HG02884 (cell line): ENCODE results near the gene ANKRD11.
"Not testable (repeated sequence)": the region's sequence is repeated elsewhere in the genome, so short reads cannot be mapped to it uniquely, and the experiment has no call there.

Experiments used
- ATAC-seq: cut with Tn5 transposase; IDR thresholded peaks from one replicate; pipeline ENCODE4 v1.9.1; 2021; ENCODE audit warnings: mild to moderate bottlenecking, moderate library complexity; ENCODE audit not compliant: unreplicated experiment

The ANKRD11 gene

GRCh38 chr16:89409161-89409711 is 81.1 kb downstream of the ANKRD11 start:
- ATAC-seq, result no peak

- ATAC-seq, result no peak
Observed at GRCh38 chr16:89408315-89408714, 82.0 kb downstream of the ANKRD11 start.

- ATAC-seq, result no peak
Observed at GRCh38 chr16:89407925-89408300, 82.4 kb downstream of the ANKRD11 start.

GRCh38 chr16:89407282-89407924 is 83.0 kb downstream of the ANKRD11 start:
- no peak for ATAC-seq

DNA sequence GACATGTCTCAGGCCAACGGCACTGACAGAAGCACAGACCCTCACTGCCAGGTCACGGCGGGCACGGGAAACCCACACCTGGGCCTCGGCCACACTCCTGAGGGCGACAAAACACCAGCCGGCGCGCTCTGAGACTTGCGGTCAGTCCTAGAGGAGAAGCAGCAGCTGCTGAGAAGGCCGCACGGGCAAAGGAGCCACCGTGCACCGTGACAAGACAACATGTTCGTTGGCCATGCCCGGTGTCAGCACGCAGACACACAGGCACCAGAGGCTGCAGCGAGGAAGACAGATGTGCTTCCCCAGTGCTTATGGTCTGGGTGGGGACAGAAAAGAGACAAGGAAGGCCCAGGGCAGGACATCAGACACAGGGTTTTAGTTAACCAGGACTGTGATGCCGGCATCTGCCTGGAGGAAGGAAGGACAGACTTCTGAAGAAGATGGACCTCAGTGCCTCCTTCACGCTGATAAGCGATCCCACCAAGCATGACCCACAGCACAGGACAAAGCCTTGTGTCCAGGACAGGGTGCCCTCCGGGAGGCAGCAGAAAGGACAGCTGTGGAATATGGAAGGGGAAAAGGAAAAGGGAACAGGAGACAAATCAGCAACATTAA is 84.0 kb downstream of the ANKRD11 start:
- no peak for ATAC-seq

GRCh38 chr16:89404561-89404960 is 85.8 kb downstream of the ANKRD11 start:
- no peak for ATAC-seq

- no peak for ATAC-seq
Observed at GRCh38 chr16:89402962-89403361, 87.4 kb downstream of the ANKRD11 start.

DNA sequence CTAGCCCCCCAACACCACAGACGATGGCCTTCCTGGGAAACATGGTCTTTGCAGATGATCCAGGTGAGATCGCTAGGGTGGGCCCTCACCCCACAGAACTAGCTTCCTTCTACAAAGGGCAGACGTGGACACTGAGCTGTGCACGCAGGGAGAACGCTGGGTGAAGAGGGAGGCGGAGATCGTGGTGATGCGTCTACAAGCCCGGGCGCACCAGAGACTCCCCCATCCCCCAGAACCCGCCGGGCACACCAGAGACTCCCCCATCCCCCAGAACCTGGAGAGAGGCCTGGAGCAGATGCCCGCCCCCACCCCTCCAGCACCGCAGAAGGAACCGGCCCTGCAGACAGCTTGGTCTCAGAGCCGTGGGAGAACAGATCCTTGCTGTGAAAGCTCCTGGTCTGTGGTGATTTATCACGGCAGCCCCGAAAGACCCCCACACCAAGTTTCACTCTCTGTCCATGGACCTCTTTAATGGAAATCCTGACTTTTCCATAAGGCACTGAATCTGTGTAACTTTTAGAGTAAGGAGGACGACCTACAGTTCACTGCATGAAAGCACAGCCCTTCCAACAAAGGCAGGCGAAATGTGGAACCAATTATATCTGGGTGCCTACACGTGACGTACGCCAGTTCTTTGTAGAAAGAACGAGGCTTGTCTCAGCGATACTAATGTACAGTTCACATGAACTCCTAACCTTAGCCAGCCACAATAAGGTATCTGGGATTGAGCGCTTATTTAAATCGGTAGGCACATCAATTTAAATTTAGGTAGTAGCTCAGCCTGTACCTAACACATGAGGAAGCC is 88.5 kb downstream of the ANKRD11 start:
- no peak for ATAC-seq

DNA sequence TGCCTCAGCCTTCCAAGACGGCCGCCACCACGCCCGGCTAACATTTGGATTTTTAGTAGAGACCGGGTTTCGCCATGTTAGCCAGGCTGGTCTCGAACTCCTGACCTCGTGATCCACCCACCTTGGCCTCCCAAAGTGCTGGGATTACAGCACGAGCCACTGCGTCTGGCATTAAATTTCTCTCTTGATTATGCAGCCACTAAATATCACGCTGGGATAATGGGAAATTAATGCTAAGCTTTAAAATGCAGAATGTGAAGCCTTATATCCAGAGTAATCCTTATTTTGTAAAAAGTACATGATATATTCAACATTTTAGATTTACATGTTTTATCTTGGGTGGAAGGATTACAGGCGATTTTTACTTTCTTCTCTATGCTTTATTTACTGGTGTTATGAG is 89.2 kb downstream of the ANKRD11 start:
- ATAC-seq, result no peak

DNA sequence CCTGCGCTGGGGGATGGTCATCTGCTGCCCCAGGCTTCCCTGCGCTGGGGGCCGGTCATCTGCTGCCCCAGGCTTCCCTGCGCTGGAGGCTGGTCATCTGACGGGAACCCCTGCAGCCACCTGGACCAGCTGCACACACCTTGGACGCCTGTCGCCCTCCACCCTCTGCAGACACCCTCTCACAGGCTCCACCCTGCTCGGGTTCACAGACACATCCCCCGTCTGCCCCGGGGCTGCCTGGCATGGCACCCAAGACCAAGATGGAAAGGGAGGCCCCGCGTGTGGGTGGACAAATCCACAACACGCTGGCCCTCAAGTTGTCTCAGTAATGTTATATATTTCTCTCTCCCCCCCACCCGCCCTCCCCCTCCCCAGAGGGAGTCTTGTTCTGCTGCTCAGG is 89.6 kb downstream of the ANKRD11 start:
- ATAC-seq, result no peak

GRCh38 chr16:89398924-89399323 is 91.4 kb downstream of the ANKRD11 start:
- no peak for ATAC-seq

- ATAC-seq, result no peak
Observed at GRCh38 chr16:89397331-89397861, 93.0 kb downstream of the ANKRD11 start.

GRCh38 chr16:89396156-89396555 is 94.2 kb downstream of the ANKRD11 start:
- ATAC-seq, result no peak

GRCh38 chr16:89395150-89396142 is 94.9 kb downstream of the ANKRD11 start:
- no peak for ATAC-seq

DNA sequence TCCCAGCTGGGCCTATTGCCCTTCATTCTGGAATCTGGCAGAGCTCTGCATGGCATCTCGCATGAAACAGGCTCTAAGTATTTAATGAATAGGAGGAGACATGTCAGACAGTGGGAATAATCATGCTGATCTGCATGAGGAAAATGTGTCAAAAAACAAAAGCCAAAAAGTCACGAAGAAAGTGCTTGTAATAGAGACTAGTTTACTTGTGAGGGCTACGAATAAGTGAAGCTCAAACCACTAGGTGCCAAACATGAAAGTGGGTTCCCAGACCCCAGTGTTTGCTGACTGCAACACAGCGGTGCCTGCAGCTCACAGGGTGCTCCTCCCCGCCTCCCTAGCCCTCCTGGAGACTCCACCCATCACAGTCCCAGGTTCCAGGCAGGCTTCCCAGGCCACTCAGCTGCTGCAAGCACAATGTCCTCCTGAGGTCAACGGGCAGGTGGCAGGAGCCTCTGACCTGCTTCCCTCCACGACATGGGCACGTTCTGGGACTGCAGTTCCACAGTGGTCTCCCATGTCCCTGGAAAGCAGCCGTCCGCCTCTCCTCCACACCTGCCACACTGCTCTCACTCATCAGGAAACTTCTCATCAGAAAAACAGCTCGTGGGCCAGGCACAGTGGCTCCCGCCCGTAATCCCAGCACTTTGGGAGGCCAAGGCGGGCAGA is 96.5 kb downstream of the ANKRD11 start:
- ATAC-seq, result no peak

- ATAC-seq, result no peak
Observed at GRCh38 chr16:89392881-89393737, 97.3 kb downstream of the ANKRD11 start.

DNA sequence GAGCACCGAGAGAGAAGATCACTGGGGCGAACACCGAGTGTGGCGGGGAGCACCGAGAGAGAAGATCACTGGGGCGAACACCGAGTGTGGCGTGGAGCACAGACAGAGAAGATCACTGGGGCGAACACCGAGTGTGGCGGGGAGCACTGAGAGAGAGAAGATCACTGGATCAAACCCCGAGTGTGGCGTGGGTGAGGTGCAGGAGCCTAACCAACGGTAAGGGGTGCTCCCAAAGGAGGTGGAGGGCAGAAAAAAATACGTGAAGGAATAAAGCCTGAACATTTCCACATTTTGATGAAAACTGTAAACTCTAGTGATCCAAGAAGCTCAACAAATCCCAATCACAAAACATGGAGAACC is 100.2 kb downstream of the ANKRD11 start:
- not testable (repeated sequence) for ATAC-seq

- not testable (repeated sequence) for ATAC-seq
Observed at GRCh38 chr16:89389504-89390223, 100.7 kb downstream of the ANKRD11 start.
